ENCODE measurements around the gene KAT6B. TPM values are rescaled to one million over a fixed set of nuclear protein-coding genes. Genes with fewer than 3 reads are reported as not detected.
A peak's percentile ranks its signal among the peaks of the same experiment; 100 is the strongest.

Gene KAT6B
- total RNA-seq, 1 donor from 2014 or later: 21.7 TPM

GRCh38 chr10:74824184-74824899 lies 2.1 kb upstream of the KAT6B start:
- peak overlapping the region; percentile 86 for H3K4me3 Mint-ChIP-seq (ENCODE audit: unreplicated experiment)

DNA sequence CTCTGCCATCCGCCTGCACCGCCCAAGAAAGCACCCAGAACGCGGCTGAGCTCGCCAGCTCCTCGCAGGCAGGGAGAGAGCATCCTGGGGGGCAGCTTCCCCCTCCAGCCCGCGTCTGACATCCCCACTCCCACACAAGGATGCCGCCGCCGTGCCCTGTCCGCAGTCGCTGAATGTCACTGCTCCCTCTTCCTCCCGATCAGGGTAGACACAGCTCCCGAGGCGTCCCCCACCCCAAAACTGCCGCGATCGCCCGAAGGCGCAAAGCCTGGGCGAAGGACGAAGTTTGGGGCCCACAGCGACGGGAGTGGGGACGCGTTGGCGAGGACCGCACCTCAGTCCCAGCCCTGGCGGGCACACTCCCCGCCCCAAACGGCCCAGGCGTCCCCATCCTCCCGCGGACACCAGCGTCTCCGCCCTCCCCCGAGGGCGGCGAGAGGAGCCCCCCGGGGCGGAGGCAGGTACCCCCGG lies 1.5 kb upstream of the KAT6B start:
- H3K27me3 ChIP-seq (ENCODE audit: insufficient read depth, low read length): no peaks in the 10 kb centered on the region
- H3K27me3 Mint-ChIP-seq (ENCODE audit: low read depth, unreplicated experiment): no peaks in the 10 kb centered on the region
- H3K9me3 Mint-ChIP-seq (ENCODE audit: unreplicated experiment): no peaks in the 10 kb centered on the region
- no peaks in the 10 kb centered on the region for H3K36me3 Mint-ChIP-seq (ENCODE audit: low read depth, unreplicated experiment)
- H3K36me3 ChIP-seq (ENCODE audit: insufficient read depth, low read length): no peaks in the 10 kb centered on the region
- TF ChIP-seq EZH2 (IDR thresholded peaks at IDR 0.05; ENCODE audit: insufficient read depth, low read length): no peak
- no peak for TF ChIP-seq CTCF (IDR thresholded peaks at IDR 0.05; ENCODE audit: insufficient read depth, low read depth, low read length)
- no peak overlapping the region for H3K27ac Mint-ChIP-seq (ENCODE audit: unreplicated experiment)
- FAIRE-seq: no peak
- H3K4me1 Mint-ChIP-seq (ENCODE audit: low read depth, unreplicated experiment): peaks cover 6% of the 10 kb centered on the region
- H3K79me2 ChIP-seq (ENCODE audit: insufficient read depth, low read length): peaks cover 23% of the 10 kb centered on the region
- peak overlapping the region; percentile 99 for H2AFZ ChIP-seq (ENCODE audit: low read depth, low read length)
- H3K9ac ChIP-seq (ENCODE audit: low read length): peak overlapping the region; percentile 81
- H3K27ac ChIP-seq (ENCODE audit: low read depth, low read length): peak overlapping the region; percentile 48
- H3K4me1 ChIP-seq (ENCODE audit: insufficient read depth, low read length): peaks cover 14% of the 10 kb centered on the region
- H3K4me2 ChIP-seq (ENCODE audit: low read length): peak overlapping the region; percentile 99
- H3K4me3 Mint-ChIP-seq (ENCODE audit: unreplicated experiment): peak overlapping the region; percentile 86
- no peaks in the 10 kb centered on the region for H3K9me3 ChIP-seq (ENCODE audit: insufficient read depth, low read depth, low read length)
- DNase-seq (ENCODE audit: low read depth): no peak
- peaks cover 21% of the 10 kb centered on the region for H4K20me1 ChIP-seq (ENCODE audit: insufficient read depth, low read length)
- peak overlapping the region; percentile 85 for H3K4me3 ChIP-seq (ENCODE audit: insufficient read depth, low read depth, low read length)

More at GRCh38 chr10:74824184-74824899, 2.1 kb upstream of the KAT6B start:
- Histone ChIP-seq H3K4me3 (ENCODE audit: insufficient read depth, low read depth, low read length) (peak overlapping the region; percentile 85), H3K79me2 (ENCODE audit: insufficient read depth, low read length) (peaks cover 20% of the 10 kb centered on the region), H3K4me2 (ENCODE audit: low read length) (peak overlapping the region; percentile 99), H3K27me3 (ENCODE audit: insufficient read depth, low read length) (no peaks in the 10 kb centered on the region), H4K20me1 (ENCODE audit: insufficient read depth, low read length) (peaks cover 20% of the 10 kb centered on the region), H3K9me3 (ENCODE audit: insufficient read depth, low read depth, low read length) (no peaks in the 10 kb centered on the region), H2AFZ (ENCODE audit: low read depth, low read length) (peak overlapping the region; percentile 99), H3K9ac (ENCODE audit: low read length) (peak overlapping the region; percentile 81), H3K36me3 (ENCODE audit: insufficient read depth, low read length) (no peaks in the 10 kb centered on the region), H3K4me1 (ENCODE audit: insufficient read depth, low read length) (peaks cover 14% of the 10 kb centered on the region), H3K27ac (ENCODE audit: low read depth, low read length) (peak overlapping the region; percentile 48)
- peaks cover 6% of the 10 kb centered on the region for H3K4me1 Mint-ChIP-seq (ENCODE audit: low read depth, unreplicated experiment)
- H3K27me3 Mint-ChIP-seq (ENCODE audit: low read depth, unreplicated experiment): no peaks in the 10 kb centered on the region
- FAIRE-seq (no peak), DNase-seq (ENCODE audit: low read depth) (no peak)
- TF ChIP-seq CTCF (IDR thresholded peaks at IDR 0.05; ENCODE audit: insufficient read depth, low read depth, low read length) (no peak), EZH2 (IDR thresholded peaks at IDR 0.05; ENCODE audit: insufficient read depth, low read length) (no peak)
- H3K27ac Mint-ChIP-seq (ENCODE audit: unreplicated experiment): no peak overlapping the region
- H3K36me3 Mint-ChIP-seq (ENCODE audit: low read depth, unreplicated experiment): no peaks in the 10 kb centered on the region
- H3K9me3 Mint-ChIP-seq (ENCODE audit: unreplicated experiment): no peaks in the 10 kb centered on the region

All from astrocyte (in vitro differentiated cells and primary cell).